Dedifferentiated amniotic fluid mesenchymal stem cell (primary cell): ENCODE data around the gene EEF2.
"Not testable (repeated sequence)": the region's sequence is repeated elsewhere in the genome, so short reads cannot be mapped to it uniquely, and the experiment has no call there.

ENCODE experiments used
- DNase-seq: peaks from one replicate; pipeline ENCODE4 v3.0.0-alpha.2; 2016; ENCODE audit errors: extremely low spot score

The EEF2 gene

DNA sequence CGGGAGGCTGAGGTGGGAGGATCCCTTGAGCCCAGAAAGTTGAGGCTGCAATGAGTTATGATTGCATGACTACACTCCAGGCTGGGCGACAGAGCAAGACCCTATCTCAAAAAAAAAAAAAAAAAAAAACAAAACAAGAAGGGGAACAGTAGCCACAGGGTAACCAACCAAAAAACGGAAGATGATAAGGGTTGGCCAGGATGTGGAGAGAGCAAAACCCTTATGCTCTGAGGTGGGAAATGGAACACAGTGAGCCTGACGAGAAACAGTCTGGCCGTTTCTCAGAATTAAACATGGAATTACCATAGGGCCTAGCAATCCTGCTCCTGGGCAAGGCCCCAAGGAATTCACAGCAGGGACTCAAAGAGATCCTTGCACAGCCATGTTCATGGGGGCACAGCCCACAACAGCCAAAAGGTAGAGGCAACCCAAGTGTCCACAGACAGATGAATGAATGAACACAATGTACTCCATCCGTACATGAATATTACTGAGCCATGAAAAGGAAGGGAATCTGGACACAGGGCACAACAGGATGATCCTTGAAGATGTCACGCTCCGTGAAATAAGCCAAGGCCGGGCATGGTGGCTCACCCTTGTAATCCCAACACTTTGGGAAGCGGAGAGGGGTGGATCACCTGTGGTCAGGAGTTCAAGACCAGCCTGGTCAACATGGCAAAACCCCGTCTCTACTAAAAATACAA, 41.1 kb downstream of the EEF2 start:
- no peak for DNase-seq

DNA sequence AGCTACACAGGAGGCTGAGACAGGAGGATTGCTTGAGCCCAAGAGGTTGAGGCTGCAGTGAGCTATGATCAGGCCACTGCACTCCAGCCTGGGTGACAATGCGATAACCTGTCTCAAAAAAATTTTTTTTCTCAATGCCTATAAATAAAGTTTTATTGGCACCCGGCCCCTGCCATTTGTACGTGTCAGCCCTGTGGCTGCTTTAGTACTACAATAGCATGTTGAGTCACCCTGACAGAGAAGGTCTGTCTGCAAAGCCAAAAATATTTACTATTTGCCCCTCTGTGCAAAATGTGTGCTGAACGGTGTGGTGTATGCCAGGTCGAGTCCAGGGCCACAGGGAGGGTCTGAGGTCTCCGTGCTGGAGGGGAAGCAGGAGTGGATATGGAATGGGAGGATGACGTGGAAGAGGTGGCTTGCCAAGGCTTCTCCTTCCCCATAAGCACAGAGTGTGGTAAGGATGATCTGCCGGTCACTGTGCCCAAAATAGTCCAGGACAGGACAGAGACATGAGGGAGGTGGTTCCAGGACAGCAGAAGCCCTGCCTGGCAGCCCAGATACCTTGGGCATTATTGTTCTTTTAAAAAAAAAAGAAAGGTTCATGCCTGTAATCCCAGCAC, 42.4 kb downstream of the EEF2 start:
- no peak for DNase-seq

GRCh38 chr19:3938300-3938950, 46.8 kb downstream of the EEF2 start:
- not testable (repeated sequence) for DNase-seq

DNA sequence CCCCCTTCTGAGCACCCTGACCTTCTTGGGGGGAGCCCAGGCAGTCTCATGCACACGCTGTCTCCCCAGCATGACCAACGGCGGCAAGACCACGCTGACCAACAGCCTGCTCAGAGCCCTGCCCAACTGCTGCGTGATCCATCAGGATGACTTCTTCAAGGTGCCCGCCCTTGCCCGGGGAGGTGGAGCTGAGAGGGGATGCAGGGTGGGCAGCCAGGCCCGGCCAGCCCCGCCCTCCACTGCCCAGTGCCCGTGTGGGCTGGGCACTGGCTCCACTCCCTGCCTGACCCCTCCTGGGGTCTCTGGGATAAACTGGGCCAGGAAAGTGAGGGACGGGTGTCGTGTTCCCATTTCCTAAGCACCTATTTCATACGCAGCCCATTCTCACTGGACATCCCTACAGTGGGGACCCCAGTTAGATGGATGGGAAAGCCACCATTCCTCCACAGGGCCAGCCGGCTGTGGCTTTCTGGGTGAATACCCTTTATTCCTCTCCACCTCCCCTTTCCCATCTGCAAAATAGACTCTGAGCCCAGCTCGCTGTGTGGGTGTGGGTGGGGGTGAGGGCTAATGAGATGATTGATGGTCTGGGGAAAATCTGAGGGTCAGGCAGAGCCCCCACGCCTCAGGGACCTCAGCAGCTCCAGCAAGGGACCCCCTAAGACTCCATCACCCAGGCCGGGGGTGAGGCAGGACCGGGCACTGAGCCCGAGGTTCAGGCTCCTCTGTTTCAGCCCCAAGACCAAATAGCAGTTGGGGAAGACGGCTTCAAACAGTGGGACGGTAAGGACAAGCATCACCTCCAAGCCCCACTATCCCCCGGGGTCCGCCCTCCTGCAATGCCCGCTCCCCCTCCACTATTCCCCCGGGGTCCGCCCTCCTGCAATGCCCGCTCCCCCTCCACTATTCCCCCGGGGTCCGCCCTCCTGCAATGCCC, 48.5 kb downstream of the EEF2 start:
- no peak for DNase-seq

- DNase-seq: no peak
Observed at GRCh38 chr19:3932931-3933810, 52.1 kb downstream of the EEF2 start, which contains the start of gene NMRK2. Gene NMRK2 (plus strand): TSS chr19:3933069. CDS start chr19:3933672, 603 bp downstream.

DNA sequence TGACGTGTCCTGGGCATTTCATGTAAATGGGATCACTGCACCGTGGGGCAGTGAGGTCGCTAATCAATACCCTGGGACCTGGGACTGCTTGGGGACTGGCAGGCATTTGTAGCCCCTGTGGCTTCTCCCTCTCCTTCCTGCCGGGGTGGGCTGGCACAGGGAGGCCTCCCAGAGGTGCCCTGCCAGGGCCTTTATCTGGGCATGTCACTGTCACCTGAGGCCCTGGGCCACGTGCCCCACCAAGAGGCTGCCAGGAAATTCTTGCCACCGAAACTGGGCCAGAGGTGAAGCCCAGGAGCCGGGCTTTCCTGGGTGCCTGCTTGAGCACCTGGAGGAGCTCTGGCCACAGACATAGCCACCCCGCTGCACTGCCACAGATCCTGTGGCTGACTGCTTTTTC, 54.2 kb downstream of the EEF2 start:
- DNase-seq: no peak
